B cell (primary cell): Measurements from ENCODE around the gene LIMS2. TPM values are rescaled to one million over a fixed set of nuclear protein-coding genes. Genes with fewer than 3 reads are reported as not detected.

Source experiments
- ATAC-seq: fragments of 200-7000 bp; cut with Tn5 transposase; one replicate; pipeline ENCODE4 v1.10.0; 2021; ENCODE audit warnings: low read depth, mild to moderate bottlenecking, moderate number of reproducible peaks, moderate library complexity
- CTCF ChIA-PET: fragments of 350-600 bp; sonication (Branson Sonifier 250); formaldehyde crosslinking; loops from one replicate; lab custom pipeline; 2021; ENCODE audit warnings: antibody characterized with exemption, inconsistent platforms; lab: Charles Lee
- POLR2A ChIA-PET: fragments of 350-600 bp; sonication (Branson Sonifier 250); formaldehyde crosslinking; loops from one replicate; lab custom pipeline; 2021; ENCODE audit warnings: antibody characterized with exemption; lab: Charles Lee
- DNase-seq: peaks from one replicate; pipeline ENCODE4 v3.0.0; 2013
- H2AFZ ChIP-seq: 2 replicates; pipeline ENCODE4 v1.6.1; 2012; ENCODE audit warnings: mild to moderate bottlenecking, low read depth, low read length; ENCODE audit not compliant: insufficient read depth, poor library complexity, severe bottlenecking
- H3K27ac ChIP-seq, 2 donors: 1 replicate in 1 of 2; 2 replicates in 1 of 2; pipeline ENCODE4 v1.5.1; 2012 to 2013; ENCODE audit warnings: low read length in 2 of 2, mild to moderate bottlenecking in 2 of 2, moderate library complexity in 1 of 2
- H3K27me3 ChIP-seq, 4 experiments: fragments of 200-600 bp in 1 of 4; sonication (generic) in 1 of 4; replicated peaks in 1 of 4; 1 replicate in 2 of 4; 2 replicates in 2 of 4; pipeline versions ENCODE4 v1.6.1 to v1.7.0; 2013 to 2016; ENCODE audit warnings: low read length in 3 of 4, mild to moderate bottlenecking in 2 of 4, mixed read lengths in 1 of 4, moderate library complexity in 1 of 4; ENCODE audit not compliant: insufficient read depth in 4 of 4, control insufficient read depth in 3 of 4; ENCODE audit errors: control extremely low read depth in 1 of 4
- H3K36me3 ChIP-seq, 2 experiments: replicated peaks in 1 of 2; 1 replicate in 1 of 2; 2 replicates in 1 of 2; pipeline versions ENCODE4 v1.6.1 to v1.7.1; 2013; ENCODE audit warnings: low read length in 1 of 2; ENCODE audit not compliant: insufficient read depth in 2 of 2, control insufficient read depth in 1 of 2; ENCODE audit errors: control extremely low read depth in 1 of 2, extremely low read depth in 1 of 2
- H3K4me1 ChIP-seq, 2 donors: fragments of 200-600 bp in 1 of 2; sonication (generic) in 1 of 2; 1 replicate in 1 of 2; 2 replicates in 1 of 2; pipeline versions ENCODE4 v1.5.1 to v1.6.1; 2013 to 2017; ENCODE audit warnings: low read length in 2 of 2; ENCODE audit not compliant: control insufficient read depth in 2 of 2, insufficient read depth in 2 of 2
- H3K4me2 ChIP-seq: replicated peaks from 2 replicates; pipeline ENCODE3; 2012; ENCODE audit warnings: mild to moderate bottlenecking, low read depth, low read length; ENCODE audit not compliant: poor library complexity, severe bottlenecking
- H3K4me3 ChIP-seq, 5 experiments: fragments of 200-600 bp in 1 of 5; sonication (generic) in 1 of 5; 1 replicate in 3 of 5; 2 replicates in 2 of 5; pipeline versions ENCODE4 v1.5.1 to v1.7.0; 2011 to 2016; ENCODE audit warnings: low read length in 4 of 5, mild to moderate bottlenecking in 4 of 5, low read depth in 2 of 5, control low read depth in 1 of 5, moderate library complexity in 1 of 5; ENCODE audit not compliant: insufficient read depth in 1 of 5; ENCODE audit errors: control extremely low read depth in 1 of 5, extremely low read depth in 1 of 5
- H3K79me2 ChIP-seq: fragments of 200-600 bp; sonication (generic); one replicate; pipeline ENCODE4 v1.6.0; 2016; ENCODE audit warnings: low read length; ENCODE audit not compliant: control insufficient read depth, insufficient read depth
- H3K9ac ChIP-seq: fragments of 200-600 bp; sonication (generic); 2 replicates; pipeline ENCODE4 v1.6.1; 2017; ENCODE audit warnings: mild to moderate bottlenecking, low read length, moderate library complexity
- H3K9me3 ChIP-seq, 3 donors: one replicate each; pipeline versions ENCODE4 v1.6.1 to v1.7.1; 2013; ENCODE audit warnings: low read length in 2 of 3; ENCODE audit not compliant: control insufficient read depth in 2 of 3, insufficient read depth in 1 of 3; ENCODE audit errors: control extremely low read depth in 1 of 3
- H4K20me1 ChIP-seq: 2 replicates; pipeline ENCODE4 v1.6.0; 2012; ENCODE audit warnings: mild to moderate bottlenecking, low read length; ENCODE audit not compliant: insufficient read depth, control insufficient read depth, poor library complexity, severe bottlenecking
- H3K27ac Mint-ChIP-seq: one replicate; pipeline ENCODE4 v1.8.0; 2021; ENCODE audit warnings: mixed read lengths
- H3K27me3 Mint-ChIP-seq: one replicate; pipeline ENCODE4 v1.8.0; 2021; ENCODE audit warnings: mixed read lengths
- H3K4me1 Mint-ChIP-seq: one replicate; pipeline ENCODE4 v1.8.0; 2021; ENCODE audit warnings: mixed read lengths
- H3K4me3 Mint-ChIP-seq: one replicate; pipeline ENCODE4 v1.8.0; 2021; ENCODE audit warnings: mixed read lengths
- H3K9me3 Mint-ChIP-seq: one replicate; pipeline ENCODE4 v1.8.0; 2022; ENCODE audit warnings: mixed read lengths; ENCODE audit not compliant: insufficient read depth
- EZH2 ChIP-seq: IDR thresholded peaks from 2 replicates; pipeline ENCODE4 v1.6.1; 2012; ENCODE audit warnings: borderline replicate concordance, low read depth, mild to moderate bottlenecking, moderate library complexity, low read length; ENCODE audit not compliant: insufficient read depth, poor library complexity, severe bottlenecking
- WGBS: methylation state at CpG from one replicate; pipeline ENCODE4 v1.1.5; 2013; ENCODE audit warnings: missing lambda C conversion rate; ENCODE audit not compliant: insufficient coverage; 5-methylcytosine and 5-hydroxymethylcytosine counted together
- intact Hi-C: fragments of 100-400 bp; cut with micrococcal nuclease; formaldehyde crosslinking; loops from one replicate; pipeline ENCODE4 v1.10.0; 2022
- polyA plus RNA-seq: library from polyadenylated mRNA; depleted of rRNA; stranded (reverse); fragments of >200 nt; gene quantifications from 2 replicates; pipeline ENCODE4 v1.2.3, GENCODE V29; 2012
- total RNA-seq, 2 donors: library from RNA; stranded (reverse); fragments of 120-200 nt in 1 of 2; gene quantifications; 1 replicate in 1 of 2; 2 replicates in 1 of 2; pipeline versions ENCODE4 v1.2.3 to v1.2.4, GENCODE V29; 2013 to 2022
- TF ChIP-seq, protein P1 (sequence below): fragments of 200-600 bp; IDR thresholded peaks from one replicate; pipeline ENCODE4 v1.8.0; 2022; ENCODE audit warnings: antibody characterized with exemption, mild to moderate bottlenecking

LIMS2 gene
- total and polyA plus RNA-seq, 2 donors (not counting 1 experiment from before 2014, with no cell fraction given) = 6.7 to 32.2 TPM

DNA sequence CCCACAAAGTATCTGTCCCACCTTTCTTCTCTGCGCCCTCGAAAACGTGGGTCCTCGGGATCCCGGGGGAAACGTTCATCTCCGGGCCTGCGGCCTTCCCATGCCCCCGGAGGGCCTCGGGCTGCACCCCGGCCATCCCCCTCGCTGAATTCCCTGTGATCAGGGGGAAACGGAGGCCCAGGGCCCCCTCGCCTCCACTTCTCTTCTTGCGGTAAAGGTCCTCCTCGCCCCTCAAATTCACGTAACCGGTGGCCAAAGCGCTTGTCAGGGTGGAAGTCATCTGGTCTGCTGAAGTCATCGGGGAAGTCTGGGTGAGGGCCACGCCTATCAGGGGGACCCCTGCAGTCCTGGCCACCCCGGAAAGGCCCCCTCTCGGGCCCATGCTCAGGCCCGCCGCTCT lies 38.2 kb upstream of the LIMS2 start:
- ATAC-seq (no peak), DNase-seq (no peak)
- Histone ChIP-seq H4K20me1 (no peaks in the 10 kb centered on the region), H3K4me3 (no peak overlapping the region), H3K4me1 (no peaks in the 10 kb centered on the region), H3K9me3 (no peaks in the 10 kb centered on the region), H3K4me2 (no peak overlapping the region), H3K79me2 (peaks cover 7% of the 10 kb centered on the region), H3K27ac (no peak overlapping the region), H3K9ac (no peak overlapping the region), H3K36me3 (peaks cover 3 to 31% of the 10 kb centered on the region in 2 experiments), H2AFZ (no peak overlapping the region), H3K27me3 (no peaks in the 10 kb centered on the region)
- no peak for TF ChIP-seq EZH2
- TF ChIP-seq, protein P1, sequence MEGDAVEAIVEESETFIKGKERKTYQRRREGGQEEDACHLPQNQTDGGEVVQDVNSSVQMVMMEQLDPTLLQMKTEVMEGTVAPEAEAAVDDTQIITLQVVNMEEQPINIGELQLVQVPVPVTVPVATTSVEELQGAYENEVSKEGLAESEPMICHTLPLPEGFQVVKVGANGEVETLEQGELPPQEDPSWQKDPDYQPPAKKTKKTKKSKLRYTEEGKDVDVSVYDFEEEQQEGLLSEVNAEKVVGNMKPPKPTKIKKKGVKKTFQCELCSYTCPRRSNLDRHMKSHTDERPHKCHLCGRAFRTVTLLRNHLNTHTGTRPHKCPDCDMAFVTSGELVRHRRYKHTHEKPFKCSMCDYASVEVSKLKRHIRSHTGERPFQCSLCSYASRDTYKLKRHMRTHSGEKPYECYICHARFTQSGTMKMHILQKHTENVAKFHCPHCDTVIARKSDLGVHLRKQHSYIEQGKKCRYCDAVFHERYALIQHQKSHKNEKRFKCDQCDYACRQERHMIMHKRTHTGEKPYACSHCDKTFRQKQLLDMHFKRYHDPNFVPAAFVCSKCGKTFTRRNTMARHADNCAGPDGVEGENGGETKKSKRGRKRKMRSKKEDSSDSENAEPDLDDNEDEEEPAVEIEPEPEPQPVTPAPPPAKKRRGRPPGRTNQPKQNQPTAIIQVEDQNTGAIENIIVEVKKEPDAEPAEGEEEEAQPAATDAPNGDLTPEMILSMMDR = no peak
- POLR2A ChIA-PET = no interaction called here
- H3K27me3 Mint-ChIP-seq = no peaks in the 10 kb centered on the region
- no peaks in the 10 kb centered on the region for H3K4me1 Mint-ChIP-seq
- no peak overlapping the region for H3K4me3 Mint-ChIP-seq
- CTCF ChIA-PET = no interaction called here
- H3K27ac Mint-ChIP-seq = no peak overlapping the region
- 97% methylated on average over 21 of the region's 25 CpGs for WGBS
- no peaks in the 10 kb centered on the region for H3K9me3 Mint-ChIP-seq
- intact Hi-C loops = no loop called here

DNA sequence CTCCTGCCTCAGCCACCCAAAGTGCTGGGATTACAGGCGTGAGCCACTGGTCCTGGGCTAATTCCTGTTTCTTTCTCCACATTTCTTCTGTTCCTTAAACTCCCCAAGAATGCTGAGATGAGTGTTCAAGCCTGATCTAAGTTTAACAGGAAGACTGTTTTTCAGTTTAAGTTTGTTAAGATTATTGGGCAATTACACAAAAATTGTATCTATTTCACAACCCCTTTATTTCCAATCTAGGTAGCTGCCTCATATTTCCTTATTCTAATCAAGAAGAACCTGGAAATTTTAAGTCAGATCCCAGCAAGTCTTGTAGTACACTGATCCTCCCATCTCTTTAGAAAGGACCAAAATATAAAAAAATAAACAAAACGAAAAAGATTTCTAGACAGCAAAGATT lies 37.7 kb upstream of the LIMS2 start:
- WGBS = no CpG with 5 or more reads among the region's 2 CpGs
- Histone ChIP-seq H3K9me3 (no peaks in the 10 kb centered on the region), H3K4me1 (no peaks in the 10 kb centered on the region), H4K20me1 (no peaks in the 10 kb centered on the region), H3K4me2 (no peak overlapping the region), H3K36me3 (peaks cover 2 to 31% of the 10 kb centered on the region in 2 experiments), H2AFZ (no peak overlapping the region), H3K27me3 (no peaks in the 10 kb centered on the region), H3K79me2 (peaks cover 12% of the 10 kb centered on the region), H3K4me3 (no peak overlapping the region), H3K27ac (no peak overlapping the region), H3K9ac (no peak overlapping the region)
- Mint-ChIP-seq H3K9me3 (no peaks in the 10 kb centered on the region), H3K27ac (no peak overlapping the region), H3K27me3 (no peaks in the 10 kb centered on the region), H3K4me3 (no peak overlapping the region), H3K4me1 (no peaks in the 10 kb centered on the region)
- no peak for DNase-seq
- CTCF ChIA-PET = no interaction called here
- no peak for TF ChIP-seq EZH2
- TF ChIP-seq, protein P1 = no peak
- no peak for ATAC-seq
- intact Hi-C loops = no loop called here
- POLR2A ChIA-PET = no interaction called here
